B cell (primary cell): ENCODE data around the gene GLYATL3.

ENCODE experiments used
- EZH2 ChIP-seq: IDR thresholded peaks from 2 replicates; pipeline ENCODE4 v1.6.1; 2012; ENCODE audit warnings: borderline replicate concordance, low read depth, mild to moderate bottlenecking, moderate library complexity, low read length; ENCODE audit not compliant: insufficient read depth, poor library complexity, severe bottlenecking
- TF ChIP-seq, protein P1 (sequence below): fragments of 200-600 bp; IDR thresholded peaks from one replicate; pipeline ENCODE4 v1.8.0; 2022; ENCODE audit warnings: antibody characterized with exemption, mild to moderate bottlenecking

DNA sequence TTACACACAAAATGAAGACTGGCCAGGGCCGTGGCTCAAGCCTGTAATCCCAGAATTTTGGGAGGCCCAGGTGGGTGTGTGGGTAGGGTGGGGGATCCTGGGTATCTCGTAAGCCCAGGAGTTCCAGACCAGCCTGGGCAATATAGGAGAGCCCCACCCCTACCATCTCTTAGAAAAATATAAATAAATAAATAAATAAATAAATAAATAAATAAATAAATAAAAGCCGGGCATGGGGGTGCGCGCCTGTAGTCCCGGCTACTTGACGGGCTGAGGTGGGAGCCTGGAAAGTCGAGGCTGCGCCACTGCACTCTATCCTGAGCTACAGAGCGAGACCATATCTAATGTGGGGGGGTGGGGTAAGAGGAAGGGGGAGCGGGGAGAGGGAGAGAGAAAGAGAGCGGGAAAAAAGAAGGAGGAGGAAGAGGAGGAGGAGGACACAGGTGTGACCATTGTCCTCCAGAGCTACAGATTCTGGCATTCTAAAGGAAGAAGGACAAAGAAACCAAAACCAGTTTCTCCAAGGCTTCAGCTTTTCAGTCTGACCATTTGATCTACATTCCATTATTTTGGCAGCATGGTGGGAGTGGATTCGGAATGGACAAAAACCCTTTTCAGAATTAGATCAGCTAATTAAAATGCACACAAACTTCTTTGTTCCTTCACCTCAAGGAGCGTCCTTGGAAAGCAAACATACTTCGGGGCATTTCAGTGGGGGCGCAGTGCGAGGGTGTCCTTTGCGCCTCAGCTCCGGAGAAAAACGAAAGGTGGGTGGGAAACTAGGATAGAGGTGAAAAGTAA lies 50.2 kb downstream of the GLYATL3 start:
- TF ChIP-seq, protein P1, sequence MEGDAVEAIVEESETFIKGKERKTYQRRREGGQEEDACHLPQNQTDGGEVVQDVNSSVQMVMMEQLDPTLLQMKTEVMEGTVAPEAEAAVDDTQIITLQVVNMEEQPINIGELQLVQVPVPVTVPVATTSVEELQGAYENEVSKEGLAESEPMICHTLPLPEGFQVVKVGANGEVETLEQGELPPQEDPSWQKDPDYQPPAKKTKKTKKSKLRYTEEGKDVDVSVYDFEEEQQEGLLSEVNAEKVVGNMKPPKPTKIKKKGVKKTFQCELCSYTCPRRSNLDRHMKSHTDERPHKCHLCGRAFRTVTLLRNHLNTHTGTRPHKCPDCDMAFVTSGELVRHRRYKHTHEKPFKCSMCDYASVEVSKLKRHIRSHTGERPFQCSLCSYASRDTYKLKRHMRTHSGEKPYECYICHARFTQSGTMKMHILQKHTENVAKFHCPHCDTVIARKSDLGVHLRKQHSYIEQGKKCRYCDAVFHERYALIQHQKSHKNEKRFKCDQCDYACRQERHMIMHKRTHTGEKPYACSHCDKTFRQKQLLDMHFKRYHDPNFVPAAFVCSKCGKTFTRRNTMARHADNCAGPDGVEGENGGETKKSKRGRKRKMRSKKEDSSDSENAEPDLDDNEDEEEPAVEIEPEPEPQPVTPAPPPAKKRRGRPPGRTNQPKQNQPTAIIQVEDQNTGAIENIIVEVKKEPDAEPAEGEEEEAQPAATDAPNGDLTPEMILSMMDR, result no peak
- TF ChIP-seq EZH2, result no peak
